ENCODE measurements around the gene SSBP4. TPM values are rescaled to one million over a fixed set of nuclear protein-coding genes. Genes with fewer than 3 reads are reported as not detected.

The SSBP4 gene
- polyA plus RNA-seq, 2 of the 4 experiments (the other 2 are of a cell fraction): 6.9 to 43.2 TPM

- ChIA-PET POLR2A (no interaction called here), CTCF (interaction anchor here (1.1 to 11.3 kb wide), 12 partner anchors 10 to 227 kb away, joined by 3 to 168 read pairs (median 8); no protein-coding TSS in a partner anchor)
- DNase-seq (ENCODE audit: low read depth in 1 of 2, low spot score in 1 of 2) (no peak), FAIRE-seq (no peak), ATAC-seq (no peak)
- no peak overlapping the region for H3K4me3 ChIP-seq
- TF ChIP-seq FOXS1 (CRISPR knock-in tag; IDR thresholded peaks at IDR 0.05) (no peak), CTCF (IDR thresholded peaks at IDR 0.05) (no peak)
- H3K4me1 ChIP-seq: peaks cover 11% of the 10 kb centered on the region
- no peak overlapping the region for H3K4me2 ChIP-seq
- WGBS (ENCODE audit: missing lambda C conversion rate): 100% methylated on average over 2 of the region's 14 CpGs
- no peaks in the 10 kb centered on the region for H3K9me3 ChIP-seq
- no peak overlapping the region for H3K27ac ChIP-seq
Measured at GRCh38 chr19:18449552-18449951, 30.4 kb downstream of the SSBP4 start.

GRCh38 chr19:18450021-18450930 is 31.1 kb downstream of the SSBP4 start:
- CTCF ChIA-PET: interaction anchor here (0.5 to 11.3 kb wide), 45 partner anchors 9 to 537 kb away, joined by 3 to 168 read pairs (median 4); partner anchors contain the start of genes REX1BD and SSBP4
- no peak for FAIRE-seq
- POLR2A ChIA-PET: no interaction called here
- peaks cover 11% of the 10 kb centered on the region for H3K4me1 ChIP-seq
- ATAC-seq: peak in 1 of 2 experiments; percentile 8; a peak in 2 of 6 replicates
- TF ChIP-seq ESRRA (IDR thresholded peaks at IDR 0.05; ENCODE audit: borderline replicate concordance, low read length) (no peak), ATOH8 (CRISPR knock-in tag; IDR thresholded peaks at IDR 0.05; ENCODE audit: low read depth) (no peak), USF2 (IDR thresholded peaks at IDR 0.05) (no peak), PHF8 (IDR thresholded peaks at IDR 0.05; ENCODE audit: borderline replicate concordance, low read depth) (no peak), MAFK (IDR thresholded peaks at IDR 0.05; ENCODE audit: partially characterized antibody) (no peak), RCOR1 (IDR thresholded peaks at IDR 0.05; ENCODE audit: low read depth, low read length) (no peak), FOSL2 (IDR thresholded peaks at IDR 0.05) (no peak), FOSL2 (CRISPR knock-in tag; IDR thresholded peaks at IDR 0.05) (no peak), JUNB (IDR thresholded peaks at IDR 0.05) (no peak), HOXB13 (CRISPR knock-in tag; IDR thresholded peaks at IDR 0.05; ENCODE audit: low read depth) (no peak), MAZ (IDR thresholded peaks at IDR 0.05; ENCODE audit: borderline replicate concordance, low read depth, low read length) (no peak)
- no peak for DNase-seq (ENCODE audit: low read depth in 1 of 2, low spot score in 1 of 2)
- no peak overlapping the region for H3K4me2 ChIP-seq
- H3K9me3 ChIP-seq: no peaks in the 10 kb centered on the region
- no peak overlapping the region for H3K27ac ChIP-seq
- 90% methylated on average over 3 of the region's 33 CpGs for WGBS (ENCODE audit: missing lambda C conversion rate)
- no peak overlapping the region for H3K4me3 ChIP-seq

GRCh38 chr19:18450931-18451836 is 32.0 kb downstream of the SSBP4 start:
- H3K4me2 ChIP-seq: no peak overlapping the region
- peak overlapping the region in 1 of 2 experiments; percentile 48; a peak in 1 of 6 replicates for H3K27ac ChIP-seq
- ATAC-seq (peak; percentile 79 to 92), FAIRE-seq (no peak), DNase-seq (ENCODE audit: low read depth in 1 of 2, low spot score in 1 of 2) (peak in 1 of 2 experiments; percentile 64)
- ChIA-PET POLR2A (no interaction called here), CTCF (interaction anchor here (0.5 to 11.3 kb wide), 56 partner anchors 8 to 536 kb away, joined by 3 to 168 read pairs (median 4); partner anchors contain the start of genes ELL, REX1BD, SSBP4 and UBA52)
- H3K4me1 ChIP-seq: peaks cover 11% of the 10 kb centered on the region
- H3K4me3 ChIP-seq: no peak overlapping the region
- WGBS (ENCODE audit: missing lambda C conversion rate): 44% methylated on average over 14 of the region's 26 CpGs
- H3K9me3 ChIP-seq: no peaks in the 10 kb centered on the region
- TF ChIP-seq POLR2AphosphoS2 (conservative IDR thresholded peaks at IDR 0.05; ENCODE audit: low read length) (no peak), CTCF (IDR thresholded peaks at IDR 0.05) (peak; percentile 77), KDM1A (IDR thresholded peaks at IDR 0.05; ENCODE audit: low read depth) (no peak), FOXS1 (CRISPR knock-in tag; IDR thresholded peaks at IDR 0.05) (no peak), HOXB5 (CRISPR knock-in tag; IDR thresholded peaks at IDR 0.05) (no peak), BHLHE40 (IDR thresholded peaks at IDR 0.05; ENCODE audit: low read depth, low read length) (no peak), ZNF302 (CRISPR knock-in tag; IDR thresholded peaks at IDR 0.05) (no peak), RNF2 (IDR thresholded peaks at IDR 0.05; ENCODE audit: borderline replicate concordance, low read depth) (no peak), RAD21 (conservative IDR thresholded peaks at IDR 0.05 in 1 of 2, IDR thresholded peaks at IDR 0.05 in 1 of 2) (peak; percentile 80), SMC3 (IDR thresholded peaks at IDR 0.05) (peak; percentile 66; the same call in 2 of the 3 replicates)
